HG03060 (cell line): ENCODE results near the gene RAPGEF2.

Source experiments
- ATAC-seq: cut with Tn5 transposase; IDR thresholded peaks from one replicate; pipeline ENCODE4 v1.9.1; 2021; ENCODE audit warnings: low read depth, moderate number of reproducible peaks; ENCODE audit not compliant: unreplicated experiment

RAPGEF2 gene

DNA sequence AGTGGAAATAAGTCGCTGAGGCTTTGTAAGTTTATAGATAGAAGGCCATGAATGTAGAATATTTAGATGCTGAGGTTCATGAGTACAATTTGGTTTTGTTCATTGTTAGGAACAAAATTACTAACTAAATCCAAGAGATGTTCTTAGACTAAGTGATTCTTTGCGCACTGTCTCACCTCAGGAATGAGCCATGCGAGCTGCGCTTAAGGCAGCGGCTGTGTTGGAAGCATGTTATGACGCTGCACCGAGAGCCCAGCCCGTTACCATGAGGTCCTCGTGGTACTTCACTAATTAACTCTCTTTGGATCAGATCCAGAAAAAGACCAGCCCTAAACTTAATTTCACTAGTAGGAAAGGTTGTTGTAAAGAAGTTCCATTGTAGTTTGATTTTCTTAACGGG, 166.2 kb downstream of the RAPGEF2 start:
- no peak for ATAC-seq

DNA sequence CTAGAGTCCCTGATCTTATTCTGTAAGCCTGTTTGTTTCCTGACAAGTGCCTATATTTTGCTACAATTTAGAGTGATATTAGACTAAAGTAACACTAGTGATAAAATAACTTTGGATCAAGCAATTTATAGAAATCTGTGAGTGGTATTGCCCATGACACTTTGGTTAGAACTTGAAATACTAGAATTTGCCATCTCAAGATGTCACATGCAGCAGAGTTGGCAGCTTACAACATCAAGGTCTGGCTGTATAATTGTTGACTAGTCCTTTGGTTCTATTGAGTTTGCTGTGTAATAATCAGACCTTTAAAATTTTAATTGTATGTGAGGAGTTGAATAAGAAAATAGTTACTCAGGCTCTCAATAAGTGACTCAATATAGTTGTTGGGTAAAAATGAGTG, 167.1 kb downstream of the RAPGEF2 start:
- ATAC-seq = no peak

DNA sequence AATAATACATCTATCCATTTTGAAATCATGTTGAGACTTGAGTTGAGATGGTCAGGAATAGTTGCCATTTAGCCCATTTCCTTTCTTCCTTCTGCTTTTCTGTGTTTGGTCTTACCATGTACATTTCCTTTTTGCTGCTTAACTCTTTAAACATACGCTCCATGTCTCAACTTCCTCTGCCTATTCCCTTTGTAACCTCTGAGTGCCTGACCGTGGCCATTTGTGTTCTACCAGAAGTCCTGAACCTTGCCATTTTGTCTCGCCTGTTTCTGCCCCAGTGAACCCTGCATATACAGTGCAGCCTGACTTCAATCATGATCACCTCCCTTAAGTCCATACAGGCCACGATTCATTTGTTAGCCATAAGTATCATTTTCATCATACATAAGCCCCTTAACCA, 169.0 kb downstream of the RAPGEF2 start:
- ATAC-seq = no peak

DNA sequence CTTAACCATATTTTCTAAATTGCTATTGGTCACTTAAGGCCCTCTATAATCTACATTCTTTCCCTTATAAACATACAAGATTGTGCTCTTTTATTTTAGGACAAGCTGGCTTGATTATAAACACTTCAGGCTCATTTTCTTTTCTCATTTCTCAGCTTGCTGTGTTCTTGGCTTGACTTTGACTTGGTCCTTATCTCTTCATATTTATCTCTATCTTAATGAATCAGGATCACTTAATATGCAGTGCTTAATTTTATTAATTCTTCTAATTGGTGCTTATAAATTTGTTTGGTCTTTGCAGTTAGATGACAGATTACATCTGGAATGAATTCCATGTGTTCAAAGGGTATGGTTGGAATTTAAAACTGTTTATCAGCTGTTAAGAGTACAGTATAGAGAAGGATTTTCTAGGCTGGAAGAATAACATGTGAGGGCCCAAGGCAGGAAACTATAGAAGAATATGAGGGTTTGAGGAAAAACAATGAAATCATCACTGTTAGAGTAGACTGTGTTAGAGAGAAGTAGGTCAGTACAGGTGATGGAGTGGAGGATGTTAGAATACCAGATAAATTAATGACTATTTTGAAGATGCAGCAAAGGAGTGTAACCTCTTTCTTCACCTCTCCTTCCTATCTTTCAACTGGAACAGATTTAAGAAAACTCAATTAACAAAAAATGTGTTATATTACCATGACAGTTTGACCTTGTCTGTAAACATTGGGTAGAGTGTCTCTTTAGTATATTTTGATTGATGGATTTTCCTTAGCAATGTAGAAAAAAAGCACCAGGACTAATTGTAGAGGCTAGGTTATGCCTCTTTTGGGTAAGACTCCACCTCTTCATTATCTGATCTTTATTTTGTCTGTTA, 169.6 kb downstream of the RAPGEF2 start:
- ATAC-seq = no peak

DNA sequence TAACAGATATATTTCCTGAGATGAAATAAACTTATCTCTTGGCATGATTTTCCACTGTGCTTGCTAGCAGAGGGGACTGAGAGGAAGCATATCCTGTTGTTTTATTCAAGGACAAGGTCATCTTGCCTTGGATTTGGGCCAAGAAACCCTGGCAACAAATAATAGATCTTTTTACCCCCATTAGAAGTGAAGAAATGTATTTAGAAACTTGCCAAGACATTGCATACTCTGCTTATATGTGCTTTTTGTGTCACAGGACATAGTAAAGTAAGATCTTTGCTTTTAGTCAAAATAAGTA, 170.2 kb downstream of the RAPGEF2 start:
- ATAC-seq = no peak

DNA sequence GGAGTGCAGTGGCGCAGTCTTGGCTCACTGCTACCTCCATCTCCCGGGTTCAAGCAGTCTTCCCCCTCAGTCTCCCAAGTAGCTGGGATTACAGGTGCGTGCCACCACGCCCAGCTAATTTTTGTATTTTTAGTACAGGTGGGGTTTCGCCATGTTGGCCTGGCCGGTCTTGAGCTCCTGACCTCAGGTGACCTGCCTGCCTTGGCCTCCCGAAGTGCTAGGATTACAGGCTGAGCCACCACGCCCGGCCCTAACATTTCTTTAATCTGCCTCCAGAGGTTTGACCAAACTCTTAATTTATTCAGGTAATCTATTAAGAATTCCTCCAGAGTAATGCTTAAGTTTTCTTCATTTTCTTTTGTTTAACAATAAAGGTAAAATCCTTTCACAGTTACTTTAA, 171.0 kb downstream of the RAPGEF2 start:
- ATAC-seq = no peak

DNA sequence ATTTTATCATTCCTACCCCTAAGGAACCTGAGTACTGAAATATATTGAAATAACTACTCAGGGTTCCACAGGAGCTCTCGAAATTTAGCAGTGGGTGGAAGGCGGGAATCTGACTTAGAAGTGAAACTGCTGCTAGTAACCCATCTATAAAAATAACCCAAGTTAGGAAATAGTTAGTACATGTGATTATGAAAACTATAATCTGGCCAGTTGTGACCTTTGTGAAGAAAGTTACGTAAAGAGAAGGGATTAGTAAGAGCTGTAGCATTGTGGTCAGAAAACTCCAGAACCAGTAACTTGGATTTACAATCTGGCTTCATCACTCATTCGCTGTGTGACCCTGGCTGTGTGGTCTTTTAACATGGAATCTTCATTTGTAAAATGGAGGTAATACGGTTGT, 175.5 kb downstream of the RAPGEF2 start:
- ATAC-seq = no peak

DNA sequence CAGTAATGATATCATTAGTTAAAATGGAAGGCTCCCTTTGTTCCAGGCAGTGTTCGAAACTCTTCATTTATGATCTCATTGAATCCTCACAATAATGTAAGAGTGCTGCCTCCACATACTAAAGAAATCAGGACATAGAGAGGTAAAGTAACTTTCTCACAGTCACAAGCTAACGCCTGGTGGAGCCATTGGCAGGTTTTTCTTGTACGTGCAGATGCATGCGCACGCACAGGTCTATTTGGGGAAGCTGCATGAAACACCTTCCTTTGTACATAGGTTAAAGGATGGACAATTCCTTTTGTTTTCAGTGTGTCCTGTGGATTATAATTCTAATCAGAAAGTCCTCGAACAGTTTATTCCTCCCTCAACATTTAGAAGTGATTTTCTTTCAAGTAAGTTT, 176.2 kb downstream of the RAPGEF2 start:
- ATAC-seq = no peak

DNA sequence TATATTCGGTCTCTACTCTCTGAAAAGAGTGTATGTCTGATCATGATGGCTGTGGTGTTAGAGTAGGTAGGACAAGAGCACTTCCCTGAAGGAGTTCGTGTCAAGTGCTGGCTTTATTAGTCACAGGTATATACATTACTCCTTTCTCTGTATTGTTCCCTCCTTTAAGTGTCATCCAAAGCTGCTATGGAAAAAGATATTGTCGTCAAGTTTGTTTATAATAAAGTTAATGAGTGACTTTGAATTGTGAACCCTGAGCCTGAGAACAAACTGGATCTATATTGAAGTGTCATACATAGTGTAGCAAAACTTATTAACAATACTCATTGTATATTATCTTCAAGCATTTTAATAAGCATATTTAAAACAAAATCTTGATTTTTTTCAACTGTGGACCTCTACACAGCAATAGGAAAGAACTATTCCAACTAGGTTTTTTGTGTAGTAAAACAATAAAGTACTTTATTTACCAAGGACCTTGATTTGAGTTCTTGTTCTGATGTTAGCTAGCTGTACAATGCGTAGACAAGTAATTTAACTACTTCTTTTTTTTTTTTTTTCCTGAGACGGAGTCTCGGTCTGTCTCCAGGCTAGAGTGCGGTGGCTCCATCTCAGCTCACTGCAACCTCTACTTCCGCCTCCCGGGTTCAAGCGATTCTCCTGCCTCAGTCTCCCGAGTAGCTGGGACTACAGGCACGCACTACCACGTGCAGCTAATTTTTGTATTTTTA, 177.7 kb downstream of the RAPGEF2 start:
- ATAC-seq = no peak

DNA sequence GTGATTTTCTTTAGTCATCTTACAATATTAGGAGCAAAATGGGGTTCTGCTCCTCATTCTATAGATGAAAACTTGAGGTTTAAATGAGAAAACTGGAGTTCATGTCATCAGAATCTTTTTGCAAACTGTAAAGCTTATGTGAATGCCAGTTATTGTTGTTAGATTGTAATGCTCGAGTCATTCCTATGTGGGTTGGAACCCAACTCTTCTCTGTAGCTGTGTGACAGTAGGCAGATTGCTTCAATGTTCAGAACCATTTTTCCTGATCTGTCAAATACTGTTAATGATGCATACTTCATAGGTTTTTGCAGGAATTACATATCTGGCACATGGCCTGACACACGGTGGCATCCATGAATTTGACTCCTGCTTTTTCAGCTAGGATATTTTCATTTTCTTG, 178.9 kb downstream of the RAPGEF2 start:
- ATAC-seq = no peak

DNA sequence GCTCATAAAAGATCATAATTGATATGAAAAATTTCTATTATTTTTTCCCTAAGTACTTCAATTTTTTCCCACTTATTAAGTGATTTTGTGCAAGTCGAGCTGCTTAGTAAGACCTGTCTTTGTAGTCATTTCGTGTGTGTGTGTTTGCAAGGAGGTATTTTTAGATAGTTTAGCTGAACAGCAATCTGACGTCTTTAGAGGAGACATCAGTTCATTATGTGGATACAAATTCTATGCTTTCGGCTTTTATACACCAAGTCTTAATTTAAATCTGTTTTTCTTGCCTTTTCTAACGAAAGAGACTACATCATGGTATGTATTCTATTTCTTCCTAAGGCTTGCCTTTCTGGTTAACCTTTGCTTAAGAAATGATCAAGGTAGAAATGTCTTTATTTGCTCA, 179.4 kb downstream of the RAPGEF2 start:
- ATAC-seq = no peak

DNA sequence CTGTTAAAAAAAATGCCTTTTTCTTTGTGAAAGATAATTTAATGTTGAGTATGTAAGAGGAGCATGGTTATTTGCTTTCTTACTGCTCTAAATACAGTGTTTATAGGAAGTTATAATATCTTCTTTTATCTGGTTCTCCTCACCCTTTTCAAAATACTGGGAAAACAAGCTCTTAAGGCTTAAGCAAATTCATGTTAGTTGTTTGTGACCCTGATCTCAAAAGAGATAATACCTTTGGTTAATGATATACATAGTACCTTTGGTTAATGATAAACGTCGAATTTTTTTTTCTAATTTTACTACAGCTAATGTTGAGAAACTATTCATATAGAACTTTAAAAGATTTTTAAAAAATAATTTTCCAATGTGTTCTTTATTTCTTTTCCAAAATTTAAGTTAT, 180.1 kb downstream of the RAPGEF2 start:
- ATAC-seq = no peak

DNA sequence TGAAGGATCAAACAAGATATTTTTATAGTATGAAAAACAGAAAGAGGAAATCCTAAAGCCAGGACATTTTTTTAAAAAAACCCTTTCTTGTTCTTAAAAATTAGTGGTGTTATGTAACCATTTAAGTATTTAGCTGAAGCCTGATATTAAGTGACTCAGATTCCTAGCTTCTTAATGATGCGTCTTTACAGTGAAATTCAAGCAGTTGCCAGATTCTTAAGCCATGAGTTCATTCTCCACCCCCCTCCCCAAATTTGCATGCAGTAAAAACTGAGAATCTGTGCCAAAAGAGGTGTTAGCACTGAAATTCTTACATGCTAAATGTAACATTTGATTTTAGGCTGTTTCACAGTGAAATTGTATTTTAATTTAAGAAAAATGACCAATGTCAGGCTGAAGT, 180.8 kb downstream of the RAPGEF2 start:
- no peak for ATAC-seq

DNA sequence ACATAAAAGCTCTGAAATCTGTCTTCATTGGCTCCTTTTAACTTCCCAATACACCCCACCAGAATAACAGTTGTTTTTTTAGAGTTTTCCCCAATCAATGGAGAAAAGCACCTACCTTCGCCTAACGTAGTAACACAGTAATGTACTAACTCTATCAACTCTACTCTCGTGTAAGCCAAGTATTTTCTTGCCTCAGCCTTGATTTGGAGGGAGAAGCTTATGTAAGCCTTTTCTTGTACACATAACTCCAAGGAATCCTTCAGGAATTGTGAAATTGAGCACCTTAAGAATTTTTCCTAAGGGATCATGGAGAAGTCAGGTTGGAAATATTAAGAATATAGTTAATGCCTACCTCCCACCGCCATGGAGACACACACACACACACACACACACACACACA, 181.2 kb downstream of the RAPGEF2 start:
- ATAC-seq = no peak

DNA sequence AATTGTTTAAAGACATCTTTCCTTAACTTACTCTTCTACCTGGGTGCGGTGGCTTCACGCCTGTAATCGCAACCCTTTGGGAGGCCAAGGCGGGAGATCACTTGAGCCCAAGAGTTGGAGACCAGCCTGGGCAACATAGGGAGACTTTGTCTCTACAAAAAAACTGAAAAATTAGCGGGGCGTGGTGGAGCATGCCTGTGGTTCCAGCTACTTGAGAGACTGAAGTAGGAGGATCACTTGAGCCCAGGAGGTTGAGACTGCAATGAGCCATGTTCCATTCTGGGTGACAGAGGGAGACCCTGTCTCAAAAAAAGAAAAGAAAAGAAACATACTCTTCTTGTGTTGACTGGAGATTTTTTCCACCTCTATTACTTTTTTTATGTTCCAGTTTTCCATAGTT, 181.9 kb downstream of the RAPGEF2 start:
- ATAC-seq = no peak

DNA sequence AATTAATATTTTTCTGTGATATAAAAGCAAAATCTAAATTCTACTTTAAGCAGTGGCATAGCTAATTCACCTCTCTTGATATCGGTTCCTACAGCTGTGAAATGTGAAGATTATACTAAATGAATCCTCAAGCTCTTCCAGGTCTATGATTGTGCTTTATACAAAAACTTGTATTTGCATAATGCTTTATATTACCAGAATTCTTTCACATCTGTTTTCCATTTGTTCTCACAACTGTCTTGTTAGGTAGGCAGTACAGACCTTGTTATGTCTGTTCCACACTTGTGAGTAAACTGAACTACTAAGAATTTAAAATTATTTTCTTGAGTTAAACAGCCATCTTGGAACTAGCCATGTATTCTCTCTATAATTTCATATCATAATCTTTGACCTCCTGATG, 184.9 kb downstream of the RAPGEF2 start:
- ATAC-seq = no peak

DNA sequence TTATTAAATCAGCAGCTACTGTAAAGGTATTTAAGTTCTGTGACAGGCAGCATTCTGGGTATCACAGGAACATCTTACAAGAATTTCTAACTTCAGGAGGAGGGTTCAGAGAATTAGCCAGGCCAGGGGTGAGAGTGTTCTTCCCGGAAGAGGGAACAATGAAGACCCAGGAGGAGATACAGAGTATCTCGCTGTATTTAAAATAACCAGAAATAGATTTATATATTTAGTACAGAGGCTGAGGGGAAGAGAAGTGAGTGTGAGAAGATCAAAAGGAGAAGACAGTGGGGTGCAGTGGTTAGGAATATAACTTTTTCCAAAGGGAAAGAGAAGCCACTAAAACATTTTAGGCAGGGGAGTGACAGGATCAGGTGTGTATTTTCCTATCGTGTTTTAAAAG, 186.8 kb downstream of the RAPGEF2 start:
- ATAC-seq = no peak

DNA sequence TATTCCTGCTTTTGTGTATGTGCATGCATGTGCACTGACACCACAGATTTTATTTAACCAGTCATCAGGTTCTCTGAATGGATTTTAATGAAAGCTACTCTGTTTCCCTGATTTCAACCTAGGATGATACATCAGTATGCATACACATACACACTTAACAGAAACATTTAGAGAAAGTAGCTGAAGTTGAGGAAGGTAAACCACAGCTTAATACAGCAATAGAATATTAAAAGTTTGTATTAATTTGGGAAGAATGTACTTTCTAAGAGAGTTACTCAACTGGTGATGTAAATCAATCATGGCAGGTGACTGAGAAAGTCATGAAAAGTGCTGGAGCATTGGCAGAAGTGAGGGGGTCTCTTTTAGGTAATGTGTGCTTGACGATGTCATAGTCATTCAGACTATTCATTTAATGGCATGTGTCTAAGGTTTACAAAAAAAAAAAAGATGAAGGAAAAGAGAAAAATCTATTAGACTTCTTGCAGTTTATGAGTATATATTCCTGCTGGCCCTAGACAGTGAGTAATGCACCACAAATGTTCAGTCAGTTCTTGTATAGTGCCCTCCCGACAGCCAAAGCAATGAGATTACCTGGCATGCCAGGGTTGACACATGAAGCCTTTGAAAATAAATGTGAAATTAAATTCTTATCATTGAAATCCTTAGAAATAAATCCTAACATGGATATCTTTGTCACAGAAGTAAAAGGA, 187.6 kb downstream of the RAPGEF2 start:
- no peak for ATAC-seq

DNA sequence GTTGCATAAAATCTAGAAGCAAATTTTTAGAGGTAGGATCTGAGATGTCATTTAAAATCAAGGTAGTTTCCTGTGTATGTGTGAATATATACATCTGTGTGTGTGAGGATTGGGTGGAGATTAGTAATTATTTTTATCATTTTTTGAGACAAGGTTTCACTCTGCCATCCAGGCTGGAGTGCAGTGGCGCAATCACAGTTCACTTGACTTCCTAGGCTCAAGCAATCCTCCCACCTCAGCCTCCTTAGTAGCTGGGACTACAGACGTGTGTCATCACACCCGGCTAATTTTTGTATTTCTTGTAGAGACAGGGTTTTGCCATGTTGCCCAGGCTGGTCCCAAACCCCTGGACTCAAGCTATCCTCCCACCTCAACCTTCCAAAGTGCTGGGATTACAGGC, 188.3 kb downstream of the RAPGEF2 start:
- ATAC-seq = no peak

DNA sequence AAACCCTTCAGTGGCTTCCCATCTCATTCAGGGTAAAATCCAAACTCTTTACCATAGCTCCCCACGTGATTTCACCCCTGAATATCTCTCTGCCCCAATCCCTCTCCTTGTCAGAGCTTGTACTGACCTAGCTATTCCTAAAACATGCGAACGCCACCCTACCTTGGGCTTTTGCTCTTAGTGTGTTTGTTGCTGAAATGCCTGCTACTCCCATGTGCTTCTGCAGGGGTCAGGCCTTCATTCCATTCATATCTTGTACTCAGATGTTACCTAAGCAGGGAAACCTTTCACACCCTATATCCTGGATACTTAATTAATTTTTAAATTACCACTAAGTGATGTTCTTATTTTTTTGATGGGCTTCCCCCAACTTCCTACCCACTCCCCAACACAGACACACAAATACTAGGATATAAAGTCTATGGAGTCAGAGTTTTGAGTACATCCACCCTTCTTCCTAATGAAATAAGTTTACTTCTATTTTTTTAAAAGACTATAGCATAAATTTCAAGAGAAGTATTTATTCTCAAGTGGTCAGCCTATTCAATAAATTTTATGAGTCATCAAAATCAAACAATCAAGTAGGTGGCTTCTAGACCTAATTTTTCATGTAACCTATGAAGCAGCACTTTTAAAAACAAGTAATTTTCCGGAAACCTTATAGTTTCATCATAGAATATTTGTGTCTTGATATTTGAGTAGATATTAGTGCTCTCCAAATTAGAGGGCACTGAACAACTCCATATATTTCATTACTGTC, 189.4 kb downstream of the RAPGEF2 start:
- no peak for ATAC-seq
